K562 (cell line): ENCODE measurements around the gene CLDN2. TPM values are rescaled to one million over a fixed set of nuclear protein-coding genes. Genes with fewer than 3 reads are reported as not detected.

Experiments used
- ATAC-seq: fragments of 200-7000 bp; cut with Tn5 transposase; 3 replicates; pipeline ENCODE4 v1.9.1; 2020; ENCODE audit warnings: moderate library complexity
- BruUV-seq: library from RNA; stranded (reverse); fragments of 400-500 nt; replicated peaks from 2 replicates; lab custom pipeline; 2021; lab: Mats Ljungman, UMichigan
- CTCF ChIA-PET: fragments of 300-600 bp; formaldehyde crosslinking; extraction: SDS; loops from one replicate; lab custom pipeline; 2021; ENCODE audit warnings: low intra/inter-chr PET ratio; lab: Yijun Ruan, JAX
- POLR2A ChIA-PET: fragments of 300-600, 350-650 bp; sonication (Branson Sonifier 250); formaldehyde crosslinking; extraction: SDS; loops from one replicate; lab custom pipeline; 2021; ENCODE audit warnings: antibody characterized with exemption, inconsistent platforms; lab: Yijun Ruan, JAX
- DNase-seq, 4 experiments: peaks; one replicate each; pipeline versions ENCODE4 v3.0.0 to v3.0.0-alpha.2; 2011 to 2018; ENCODE audit warnings: low spot score in 3 of 4, mixed read lengths in 3 of 4; ENCODE audit errors: extremely low read depth in 1 of 4
- FAIRE-seq: peaks from 2 replicates; lab custom pipeline; 2011; peaks lifted over from hg19 to GRCh38; lab: Jason Lieb, UNC
- H2AFZ ChIP-seq: 2 replicates; pipeline ENCODE4 v1.6.0; 2011; ENCODE audit warnings: low read depth, low read length, control low read depth, inconsistent platforms
- H3K27ac ChIP-seq: fragments of 200-600 bp; 3 replicates; pipeline ENCODE4 v1.8.0; 2011; ENCODE audit warnings: low read depth, mild to moderate bottlenecking, control low read depth, inconsistent platforms, low read length, moderate library complexity, mixed read lengths; ENCODE audit errors: extremely low read depth
- H3K27me3 ChIP-seq, 2 experiments: fragments of 300-600 bp in 1 of 2; 2 replicates in 1 of 2; 3 replicates in 1 of 2; pipeline versions ENCODE4 v1.6.0 to v1.8.0; 2011; ENCODE audit warnings: inconsistent platforms in 2 of 2, low read length in 2 of 2, mild to moderate bottlenecking in 1 of 2, mixed read lengths in 1 of 2, moderate library complexity in 1 of 2; ENCODE audit not compliant: control insufficient read depth in 2 of 2, insufficient read depth in 2 of 2
- H3K36me3 ChIP-seq: fragments of 300-600 bp; 3 replicates; pipeline ENCODE4 v1.8.0; 2011; ENCODE audit warnings: mild to moderate bottlenecking, low read length, inconsistent platforms; ENCODE audit not compliant: control insufficient read depth, insufficient read depth
- H3K4me1 ChIP-seq, 2 experiments: fragments of 200-600 bp in 1 of 2; replicated peaks in 1 of 2; 2 replicates in 1 of 2; 3 replicates in 1 of 2; pipeline versions ENCODE4 v1.5.1 to v1.8.0; 2011; ENCODE audit warnings: inconsistent platforms in 2 of 2, low read length in 2 of 2, mild to moderate bottlenecking in 1 of 2, mixed read lengths in 1 of 2, moderate library complexity in 1 of 2; ENCODE audit not compliant: control insufficient read depth in 2 of 2, insufficient read depth in 2 of 2
- H3K4me2 ChIP-seq: 2 replicates; pipeline ENCODE4 v1.6.1; 2011; ENCODE audit warnings: low read length, control low read depth, inconsistent platforms, mixed read lengths; ENCODE audit not compliant: insufficient read depth
- H3K4me3 ChIP-seq: fragments of 200-600 bp; sonication (generic), shearing (Covaris generic); 2 replicates; pipeline ENCODE4 v1.5.1; 2016; ENCODE audit warnings: control low read depth, inconsistent platforms
- H3K79me2 ChIP-seq: fragments of 200-600 bp; 3 replicates; pipeline ENCODE4 v1.8.0; 2011; ENCODE audit warnings: low read length, inconsistent platforms; ENCODE audit not compliant: control insufficient read depth, insufficient read depth
- H3K9ac ChIP-seq, 2 experiments: 2 replicates each; pipeline versions ENCODE4 v1.6.0 to v1.6.1; 2011; ENCODE audit warnings: low read depth in 2 of 2, low read length in 2 of 2, control low read depth in 1 of 2, inconsistent platforms in 1 of 2, mild to moderate bottlenecking in 1 of 2, mixed read lengths in 1 of 2; ENCODE audit not compliant: insufficient read depth in 1 of 2
- H3K9me1 ChIP-seq: one replicate; pipeline ENCODE4 v1.6.0; 2011; ENCODE audit warnings: inconsistent platforms, mild to moderate bottlenecking, low read length, moderate library complexity; ENCODE audit not compliant: control insufficient read depth, insufficient read depth
- H3K9me3 ChIP-seq: replicated peaks from 2 replicates; pipeline ENCODE4 v1.5.1; 2011; ENCODE audit warnings: low read depth, low read length, inconsistent platforms; ENCODE audit not compliant: control insufficient read depth, insufficient read depth
- H4K20me1 ChIP-seq: replicated peaks from 2 replicates; pipeline ENCODE4 v1.6.1; 2011; ENCODE audit warnings: low read length, inconsistent platforms, mixed read lengths; ENCODE audit not compliant: control insufficient read depth, insufficient read depth
- CEBPG ChIP-seq, 3 experiments: fragments of 200-800 bp in 1 of 3; sonication (Bioruptor generic) in 1 of 3; sonication (generic) in 1 of 3; formaldehyde crosslinking in 1 of 3; IDR thresholded peaks in 2 of 3; conservative IDR thresholded peaks in 1 of 3; 2 replicates each; pipeline versions ENCODE4 v1.6.1 to v1.8.0; 2016 to 2022; ENCODE audit warnings: missing compliant biosample characterization in 2 of 3, missing genetic modification characterization in 2 of 3, mild to moderate bottlenecking in 1 of 3, missing genetic modification reagents in 1 of 3
- PTBP1 ChIP-seq: fragments of 200-400 bp; formaldehyde crosslinking; IDR thresholded peaks from 2 replicates; pipeline ENCODE4 v1.6.1; 2017; ENCODE audit warnings: low read depth, low read length
- RAD21 ChIP-seq, 2 experiments: fragments of 250-450 bp in 1 of 2; fragments of 450-650 bp in 1 of 2; sonication (Bioruptor Pico) in 1 of 2; formaldehyde crosslinking in 1 of 2; IDR thresholded peaks in 1 of 2; conservative IDR thresholded peaks in 1 of 2; 2 replicates each; pipeline versions ENCODE4 v1.4.0 to v1.8.0; 2020 to 2022; ENCODE audit warnings: mild to moderate bottlenecking in 2 of 2, moderate library complexity in 1 of 2
- SMC3 ChIP-seq: conservative IDR thresholded peaks from 2 replicates; pipeline ENCODE4 v1.6.1; 2011; ENCODE audit warnings: low read depth, low read length, improper control_type of control experiment; ENCODE audit not compliant: insufficient read depth
- ZNF316 ChIP-seq: fragments of 450-650 bp; IDR thresholded peaks from 2 replicates; pipeline ENCODE4 v1.6.1; 2016
- ZNF384 ChIP-seq: IDR thresholded peaks from 2 replicates; pipeline ENCODE4 v1.6.1; 2012; ENCODE audit warnings: low read depth, low read length, improper control_type of control experiment
- ZNF699 ChIP-seq: fragments of 250-450 bp; sonication (Bioruptor Pico); IDR thresholded peaks from 2 replicates; pipeline ENCODE4 v1.8.0; 2021; ENCODE audit warnings: mild to moderate bottlenecking, moderate library complexity; ENCODE audit not compliant: insufficient replicate concordance
- WGBS: fragments of 100-300 bp; shearing (Covaris generic); methylation state at CpG from one replicate; pipeline ENCODE4 v1.1.6; 2016; ENCODE audit warnings: low coverage, mixed read lengths; ENCODE audit not compliant: insufficient coverage; ENCODE audit errors: missing lambda C conversion rate; 5-methylcytosine and 5-hydroxymethylcytosine counted together
- in situ Hi-C: fragments of 300-500 bp; cut with MboI; formaldehyde crosslinking; loops from 4 replicates; pipeline ENCODE4 v1.15.0; 2018; ENCODE audit warnings: inconsistent platforms, mixed read lengths
- intact Hi-C: fragments of 100-400 bp; cut with micrococcal nuclease; formaldehyde crosslinking; loops from 2 replicates; pipeline ENCODE4 v1.14.2; 2022
- polyA plus RNA-seq, 8 experiments: library from polyadenylated mRNA; depleted of rRNA in 4 of 8; stranded (reverse) in 5 of 8; unstranded in 3 of 8; fragments of >200 nt; fragmentation: Nextera tagmentation in 2 of 8; fragmentation: Illumina TruSeq in 1 of 8; extraction: Ambion mirVana in 2 of 8; extraction: Trizol in 1 of 8; gene quantifications; 2 replicates each; pipeline versions ENCODE4 v1.2.1 to v1.2.3, GENCODE V29; 2011 to 2014; ENCODE audit warnings: inconsistent platforms in 1 of 8, missing spikeins in 1 of 8
- total RNA-seq, 7 experiments: library from RNA; depleted of rRNA in 6 of 7; stranded (reverse); fragments of >200 nt in 6 of 7; fragmentation: Illumina TruSeq in 2 of 7; extraction: Trizol in 2 of 7; gene quantifications; 2 replicates each; pipeline versions ENCODE4 v1.2.1 to v1.2.3, GENCODE V29; 2011 to 2021; ENCODE audit warnings: low replicate concordance in 1 of 7
- TF ChIP-seq, protein P1 (sequence below), 3 experiments: IDR thresholded peaks in 2 of 3; conservative IDR thresholded peaks in 1 of 3; 2 replicates each; pipeline ENCODE4 v1.5.1; 2011 to 2012; ENCODE audit warnings: low read length in 3 of 3, mild to moderate bottlenecking in 3 of 3, control low read depth in 2 of 3, improper control_type of control experiment in 1 of 3, inconsistent platforms in 1 of 3, low read depth in 1 of 3, mixed read lengths in 1 of 3, moderate library complexity in 1 of 3; ENCODE audit not compliant: insufficient read depth in 2 of 3
- TF ChIP-seq, protein P2 (sequence below): IDR thresholded peaks from 2 replicates; pipeline ENCODE4 v1.6.1; 2012; ENCODE audit warnings: low read depth, low read length, improper control_type of control experiment, borderline replicate concordance
- TF ChIP-seq, protein P3 (sequence below): IDR thresholded peaks from 2 replicates; pipeline ENCODE4 v1.6.1; 2014; ENCODE audit warnings: antibody characterized with exemption

The CLDN2 gene
- total and polyA plus RNA-seq, 9 of the 15 experiments (the other 6 are each of a cell fraction or from before 2014, with no cell fraction given) = not detected

DNA sequence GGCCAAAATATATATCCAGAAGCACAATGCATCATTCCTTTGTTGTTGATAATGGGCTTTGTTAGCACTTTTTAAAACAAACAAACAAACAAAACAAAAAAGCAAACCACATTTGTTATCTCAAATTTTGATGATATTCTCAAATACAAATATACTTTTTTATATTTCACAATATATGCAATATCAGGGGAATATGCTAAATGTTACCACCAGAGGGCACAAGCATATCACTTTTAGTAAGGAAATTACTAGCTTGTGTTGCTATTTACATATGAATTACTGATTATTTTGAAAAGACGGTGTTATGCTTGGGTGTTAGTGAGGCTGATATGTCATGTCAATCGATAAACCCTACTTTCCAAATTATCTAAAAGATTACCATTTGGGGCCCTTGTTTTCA, 46.1 kb upstream of the CLDN2 start:
- Histone ChIP-seq H2AFZ (no peak overlapping the region), H3K9ac (no peak overlapping the region), H3K36me3 (no peaks in the 10 kb centered on the region), H3K27me3 (no peaks in the 10 kb centered on the region), H3K4me2 (no peak overlapping the region), H3K9me3 (no peaks in the 10 kb centered on the region), H3K4me1 (no peaks in the 10 kb centered on the region), H3K9me1 (no peaks in the 10 kb centered on the region), H3K4me3 (no peak overlapping the region), H3K27ac (no peak overlapping the region), H4K20me1 (no peaks in the 10 kb centered on the region), H3K79me2 (no peaks in the 10 kb centered on the region)
- no peak for FAIRE-seq
- no TSS peak for BruUV-seq
- 0 out of 3 replicates have a peak, but pooled peaks have one; percentile 49 for ATAC-seq
- ChIA-PET CTCF (interaction anchor here (0.6 kb wide), 1 partner anchor 1265 kb away, joined by 3 read pairs; no protein-coding TSS in a partner anchor), POLR2A (no interaction called here)
- WGBS = 0% methylated on average over 2 of the region's 2 CpGs
- intact Hi-C loops = no loop called here
- in situ Hi-C loops = no loop called here
- DNase-seq = peak in 3 of 4 experiments; percentile 6 to 24 (median 11)
- TF ChIP-seq, protein P1, sequence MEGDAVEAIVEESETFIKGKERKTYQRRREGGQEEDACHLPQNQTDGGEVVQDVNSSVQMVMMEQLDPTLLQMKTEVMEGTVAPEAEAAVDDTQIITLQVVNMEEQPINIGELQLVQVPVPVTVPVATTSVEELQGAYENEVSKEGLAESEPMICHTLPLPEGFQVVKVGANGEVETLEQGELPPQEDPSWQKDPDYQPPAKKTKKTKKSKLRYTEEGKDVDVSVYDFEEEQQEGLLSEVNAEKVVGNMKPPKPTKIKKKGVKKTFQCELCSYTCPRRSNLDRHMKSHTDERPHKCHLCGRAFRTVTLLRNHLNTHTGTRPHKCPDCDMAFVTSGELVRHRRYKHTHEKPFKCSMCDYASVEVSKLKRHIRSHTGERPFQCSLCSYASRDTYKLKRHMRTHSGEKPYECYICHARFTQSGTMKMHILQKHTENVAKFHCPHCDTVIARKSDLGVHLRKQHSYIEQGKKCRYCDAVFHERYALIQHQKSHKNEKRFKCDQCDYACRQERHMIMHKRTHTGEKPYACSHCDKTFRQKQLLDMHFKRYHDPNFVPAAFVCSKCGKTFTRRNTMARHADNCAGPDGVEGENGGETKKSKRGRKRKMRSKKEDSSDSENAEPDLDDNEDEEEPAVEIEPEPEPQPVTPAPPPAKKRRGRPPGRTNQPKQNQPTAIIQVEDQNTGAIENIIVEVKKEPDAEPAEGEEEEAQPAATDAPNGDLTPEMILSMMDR (IDR thresholded peaks at IDR 0.05 in 2 of 3, conservative IDR thresholded peaks at IDR 0.05 in 1 of 3; ENCODE audit: insufficient read depth in 2 of 3, low read depth in 1 of 3, low read length in 3 of 3) = peak in 2 of 3 experiments; percentile 23 to 71; a peak in 4 of 6 replicates
- TF ChIP-seq CEBPG (CRISPR knock-in tag; IDR thresholded peaks at IDR 0.05) = no peak
- TF ChIP-seq CEBPG (tag; conservative IDR thresholded peaks at IDR 0.05 in 1 of 2, IDR thresholded peaks at IDR 0.05 in 1 of 2) = peak; percentile 61 to 80
- TF ChIP-seq RAD21 (CRISPR knock-in tag; conservative IDR thresholded peaks at IDR 0.05 in 1 of 2, IDR thresholded peaks at IDR 0.05 in 1 of 2) = peak; percentile 42 to 65
- no peak for TF ChIP-seq ZNF699 (CRISPR knock-in tag)
- TF ChIP-seq PTBP1 = no peak
- peak; percentile 26; the same call in 1 of the 2 replicates for TF ChIP-seq ZNF316
- TF ChIP-seq ZNF384 = no peak
- TF ChIP-seq, protein P2, sequence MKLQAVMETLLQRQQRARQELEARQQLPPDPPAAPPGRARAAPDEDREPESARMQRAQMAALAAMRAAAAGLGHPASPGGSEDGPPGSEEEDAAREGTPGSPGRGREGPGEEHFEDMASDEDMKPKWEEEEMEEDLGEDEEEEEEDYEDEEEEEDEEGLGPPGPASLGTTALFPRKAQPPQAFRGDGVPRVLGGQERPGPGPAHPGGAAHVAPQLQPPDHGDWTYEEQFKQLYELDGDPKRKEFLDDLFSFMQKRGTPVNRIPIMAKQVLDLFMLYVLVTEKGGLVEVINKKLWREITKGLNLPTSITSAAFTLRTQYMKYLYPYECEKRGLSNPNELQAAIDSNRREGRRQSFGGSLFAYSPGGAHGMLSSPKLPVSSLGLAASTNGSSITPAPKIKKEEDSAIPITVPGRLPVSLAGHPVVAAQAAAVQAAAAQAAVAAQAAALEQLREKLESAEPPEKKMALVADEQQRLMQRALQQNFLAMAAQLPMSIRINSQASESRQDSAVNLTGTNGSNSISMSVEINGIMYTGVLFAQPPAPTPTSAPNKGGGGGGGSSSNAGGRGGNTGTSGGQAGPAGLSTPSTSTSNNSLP = peak; percentile 80
- TF ChIP-seq SMC3 = peak; percentile 38; the same call in 1 of the 2 replicates
- TF ChIP-seq, protein P3, sequence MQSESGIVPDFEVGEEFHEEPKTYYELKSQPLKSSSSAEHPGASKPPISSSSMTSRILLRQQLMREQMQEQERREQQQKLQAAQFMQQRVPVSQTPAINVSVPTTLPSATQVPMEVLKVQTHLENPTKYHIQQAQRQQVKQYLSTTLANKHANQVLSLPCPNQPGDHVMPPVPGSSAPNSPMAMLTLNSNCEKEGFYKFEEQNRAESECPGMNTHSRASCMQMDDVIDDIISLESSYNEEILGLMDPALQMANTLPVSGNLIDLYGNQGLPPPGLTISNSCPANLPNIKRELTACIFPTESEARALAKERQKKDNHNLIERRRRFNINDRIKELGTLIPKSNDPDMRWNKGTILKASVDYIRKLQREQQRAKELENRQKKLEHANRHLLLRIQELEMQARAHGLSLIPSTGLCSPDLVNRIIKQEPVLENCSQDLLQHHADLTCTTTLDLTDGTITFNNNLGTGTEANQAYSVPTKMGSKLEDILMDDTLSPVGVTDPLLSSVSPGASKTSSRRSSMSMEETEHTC = no peak
